22Rv1 (cell line): ENCODE measurements around the gene PGS1.

Experiments used
- ZFX ChIP-seq: fragments of 450-650 bp; IDR thresholded peaks from 2 replicates; pipeline ENCODE4 v1.6.1; 2017; ENCODE audit warnings: antibody characterized with exemption, borderline replicate concordance
- TF ChIP-seq, protein P1 (sequence below): fragments of 450-650 bp; IDR thresholded peaks from 2 replicates; pipeline ENCODE4 v1.5.1; 2017; ENCODE audit warnings: mild to moderate bottlenecking

DNA sequence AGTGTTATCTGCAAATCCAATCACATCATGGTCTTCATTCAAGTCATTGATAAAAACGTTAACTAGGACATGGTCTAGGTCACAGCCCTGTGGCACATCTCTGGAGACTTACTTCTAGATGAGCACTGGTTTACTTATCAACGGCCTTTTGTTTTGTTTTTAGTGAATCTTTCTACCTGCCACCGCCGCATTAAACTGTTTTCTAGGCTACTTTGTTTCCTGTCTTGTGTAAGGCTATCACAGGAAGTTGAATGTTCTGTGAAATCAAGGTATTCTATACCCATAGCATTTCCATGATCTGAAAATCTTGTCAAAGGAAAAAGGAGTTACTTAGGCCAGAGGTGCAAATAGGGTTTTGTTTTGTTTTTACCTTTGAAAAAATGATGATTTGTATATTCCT lies 45.5 kb upstream of the PGS1 start:
- TF ChIP-seq, protein P1, sequence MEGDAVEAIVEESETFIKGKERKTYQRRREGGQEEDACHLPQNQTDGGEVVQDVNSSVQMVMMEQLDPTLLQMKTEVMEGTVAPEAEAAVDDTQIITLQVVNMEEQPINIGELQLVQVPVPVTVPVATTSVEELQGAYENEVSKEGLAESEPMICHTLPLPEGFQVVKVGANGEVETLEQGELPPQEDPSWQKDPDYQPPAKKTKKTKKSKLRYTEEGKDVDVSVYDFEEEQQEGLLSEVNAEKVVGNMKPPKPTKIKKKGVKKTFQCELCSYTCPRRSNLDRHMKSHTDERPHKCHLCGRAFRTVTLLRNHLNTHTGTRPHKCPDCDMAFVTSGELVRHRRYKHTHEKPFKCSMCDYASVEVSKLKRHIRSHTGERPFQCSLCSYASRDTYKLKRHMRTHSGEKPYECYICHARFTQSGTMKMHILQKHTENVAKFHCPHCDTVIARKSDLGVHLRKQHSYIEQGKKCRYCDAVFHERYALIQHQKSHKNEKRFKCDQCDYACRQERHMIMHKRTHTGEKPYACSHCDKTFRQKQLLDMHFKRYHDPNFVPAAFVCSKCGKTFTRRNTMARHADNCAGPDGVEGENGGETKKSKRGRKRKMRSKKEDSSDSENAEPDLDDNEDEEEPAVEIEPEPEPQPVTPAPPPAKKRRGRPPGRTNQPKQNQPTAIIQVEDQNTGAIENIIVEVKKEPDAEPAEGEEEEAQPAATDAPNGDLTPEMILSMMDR, result no peak
- no peak for TF ChIP-seq ZFX
